Measurements from ENCODE around the gene BDKRB2.

The BDKRB2 gene

GRCh38 chr14:96187216-96188031 is 17.2 kb upstream of the BDKRB2 start:
- Histone ChIP-seq H3K9me2 (replicated peaks; ENCODE audit: low read depth, low read length) (no peaks in the 10 kb centered on the region), H3K4me1 (ENCODE audit: insufficient read depth, low read length, poor library complexity, severe bottlenecking) (no peaks in the 10 kb centered on the region), H3K9ac (ENCODE audit: low read depth, low read length, poor library complexity, severe bottlenecking) (no peak overlapping the region), H3K4me2 (ENCODE audit: low read depth, low read length, poor library complexity, severe bottlenecking) (no peak overlapping the region), H3K27me3 (ENCODE audit: insufficient read depth, low read length, poor library complexity, severe bottlenecking) (no peaks in the 10 kb centered on the region), H3K9me3 (ENCODE audit: insufficient read depth, low read depth, low read length) (no peaks in the 10 kb centered on the region; the same call in 1 of the 2 replicates), H3K36me3 (ENCODE audit: insufficient read depth, low read length) (no peaks in the 10 kb centered on the region), H3F3A (ENCODE audit: low read depth) (no peaks in the 10 kb centered on the region), H3K79me2 (ENCODE audit: insufficient read depth, low read length) (no peaks in the 10 kb centered on the region), H3K4me3 (ENCODE audit: low read length, poor library complexity, severe bottlenecking) (no peak overlapping the region), H4K20me1 (ENCODE audit: insufficient read depth, low read length, poor library complexity, severe bottlenecking) (no peaks in the 10 kb centered on the region), H2AFZ (ENCODE audit: low read length) (no peak overlapping the region)
- TF ChIP-seq, protein P1, sequence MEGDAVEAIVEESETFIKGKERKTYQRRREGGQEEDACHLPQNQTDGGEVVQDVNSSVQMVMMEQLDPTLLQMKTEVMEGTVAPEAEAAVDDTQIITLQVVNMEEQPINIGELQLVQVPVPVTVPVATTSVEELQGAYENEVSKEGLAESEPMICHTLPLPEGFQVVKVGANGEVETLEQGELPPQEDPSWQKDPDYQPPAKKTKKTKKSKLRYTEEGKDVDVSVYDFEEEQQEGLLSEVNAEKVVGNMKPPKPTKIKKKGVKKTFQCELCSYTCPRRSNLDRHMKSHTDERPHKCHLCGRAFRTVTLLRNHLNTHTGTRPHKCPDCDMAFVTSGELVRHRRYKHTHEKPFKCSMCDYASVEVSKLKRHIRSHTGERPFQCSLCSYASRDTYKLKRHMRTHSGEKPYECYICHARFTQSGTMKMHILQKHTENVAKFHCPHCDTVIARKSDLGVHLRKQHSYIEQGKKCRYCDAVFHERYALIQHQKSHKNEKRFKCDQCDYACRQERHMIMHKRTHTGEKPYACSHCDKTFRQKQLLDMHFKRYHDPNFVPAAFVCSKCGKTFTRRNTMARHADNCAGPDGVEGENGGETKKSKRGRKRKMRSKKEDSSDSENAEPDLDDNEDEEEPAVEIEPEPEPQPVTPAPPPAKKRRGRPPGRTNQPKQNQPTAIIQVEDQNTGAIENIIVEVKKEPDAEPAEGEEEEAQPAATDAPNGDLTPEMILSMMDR (conservative IDR thresholded peaks at IDR 0.05; ENCODE audit: low read length), result no peak
- no peak for TF ChIP-seq EZH2phosphoT487 (IDR thresholded peaks at IDR 0.05; ENCODE audit: borderline replicate concordance)

- Histone ChIP-seq H3K4me3 (ENCODE audit: low read length, poor library complexity, severe bottlenecking) (no peak overlapping the region), H3K9ac (ENCODE audit: low read depth, low read length, poor library complexity, severe bottlenecking) (no peak overlapping the region), H3K27me3 (ENCODE audit: insufficient read depth, low read length, poor library complexity, severe bottlenecking) (no peaks in the 10 kb centered on the region), H3K9me3 (ENCODE audit: insufficient read depth, low read depth, low read length) (no peaks in the 10 kb centered on the region; the same call in 1 of the 2 replicates), H3K79me2 (ENCODE audit: insufficient read depth, low read length) (no peaks in the 10 kb centered on the region), H3K4me2 (ENCODE audit: low read depth, low read length, poor library complexity, severe bottlenecking) (no peak overlapping the region), H2AFZ (ENCODE audit: low read length) (no peak overlapping the region), H3K4me1 (ENCODE audit: insufficient read depth, low read length, poor library complexity, severe bottlenecking) (no peaks in the 10 kb centered on the region), H3K36me3 (ENCODE audit: insufficient read depth, low read length) (no peaks in the 10 kb centered on the region), H3F3A (ENCODE audit: low read depth) (no peaks in the 10 kb centered on the region), H3K9me2 (replicated peaks; ENCODE audit: low read depth, low read length) (no peaks in the 10 kb centered on the region), H4K20me1 (ENCODE audit: insufficient read depth, low read length, poor library complexity, severe bottlenecking) (no peaks in the 10 kb centered on the region)
- TF ChIP-seq EZH2phosphoT487 (IDR thresholded peaks at IDR 0.05; ENCODE audit: borderline replicate concordance), result no peak
- TF ChIP-seq, protein P1 (conservative IDR thresholded peaks at IDR 0.05; ENCODE audit: low read length), result no peak
Observed at GRCh38 chr14:96189281-96189711, 15.3 kb upstream of the BDKRB2 start.

DNA sequence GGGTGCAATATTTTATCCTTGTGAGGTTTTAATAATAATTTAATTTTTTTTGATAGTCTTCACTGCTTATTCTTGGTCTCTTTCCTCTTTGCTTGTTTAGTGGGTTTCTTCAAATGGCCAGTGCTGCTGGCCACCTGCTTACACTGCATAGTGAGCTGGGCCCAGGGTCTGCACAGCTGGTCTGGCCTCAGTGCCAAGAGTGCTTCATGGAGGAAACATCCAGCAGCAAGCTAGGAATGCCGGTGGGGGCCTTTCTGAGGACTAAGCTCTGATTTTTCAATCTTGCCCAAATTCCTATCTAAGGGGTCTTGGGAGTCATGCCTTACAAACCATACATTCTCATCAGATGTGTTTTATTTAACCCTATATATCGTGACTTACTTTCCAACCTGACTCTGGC is 13.3 kb upstream of the BDKRB2 start:
- H4K20me1 ChIP-seq (ENCODE audit: insufficient read depth, low read length, poor library complexity, severe bottlenecking), result no peaks in the 10 kb centered on the region
- TF ChIP-seq, protein P1 (conservative IDR thresholded peaks at IDR 0.05; ENCODE audit: low read length), result no peak
- no peak for TF ChIP-seq EZH2phosphoT487 (IDR thresholded peaks at IDR 0.05; ENCODE audit: borderline replicate concordance)
- no peak overlapping the region for H2AFZ ChIP-seq (ENCODE audit: low read length)
- no peaks in the 10 kb centered on the region for H3K27me3 ChIP-seq (ENCODE audit: insufficient read depth, low read length, poor library complexity, severe bottlenecking)
- H3F3A ChIP-seq (ENCODE audit: low read depth), result no peaks in the 10 kb centered on the region
- no peaks in the 10 kb centered on the region for H3K79me2 ChIP-seq (ENCODE audit: insufficient read depth, low read length)
- no peaks in the 10 kb centered on the region for H3K9me3 ChIP-seq (ENCODE audit: insufficient read depth, low read depth, low read length)
- H3K4me3 ChIP-seq (ENCODE audit: low read length, poor library complexity, severe bottlenecking), result no peak overlapping the region
- no peak overlapping the region for H3K9ac ChIP-seq (ENCODE audit: low read depth, low read length, poor library complexity, severe bottlenecking)
- no peaks in the 10 kb centered on the region for H3K36me3 ChIP-seq (ENCODE audit: insufficient read depth, low read length)
- no peak overlapping the region for H3K4me2 ChIP-seq (ENCODE audit: low read depth, low read length, poor library complexity, severe bottlenecking)
- no peaks in the 10 kb centered on the region for H3K9me2 ChIP-seq (replicated peaks; ENCODE audit: low read depth, low read length)
- no peaks in the 10 kb centered on the region for H3K4me1 ChIP-seq (ENCODE audit: insufficient read depth, low read length, poor library complexity, severe bottlenecking)

Measured in Loucy (cell line).